ENCODE data around the gene AKAP9.

DNA sequence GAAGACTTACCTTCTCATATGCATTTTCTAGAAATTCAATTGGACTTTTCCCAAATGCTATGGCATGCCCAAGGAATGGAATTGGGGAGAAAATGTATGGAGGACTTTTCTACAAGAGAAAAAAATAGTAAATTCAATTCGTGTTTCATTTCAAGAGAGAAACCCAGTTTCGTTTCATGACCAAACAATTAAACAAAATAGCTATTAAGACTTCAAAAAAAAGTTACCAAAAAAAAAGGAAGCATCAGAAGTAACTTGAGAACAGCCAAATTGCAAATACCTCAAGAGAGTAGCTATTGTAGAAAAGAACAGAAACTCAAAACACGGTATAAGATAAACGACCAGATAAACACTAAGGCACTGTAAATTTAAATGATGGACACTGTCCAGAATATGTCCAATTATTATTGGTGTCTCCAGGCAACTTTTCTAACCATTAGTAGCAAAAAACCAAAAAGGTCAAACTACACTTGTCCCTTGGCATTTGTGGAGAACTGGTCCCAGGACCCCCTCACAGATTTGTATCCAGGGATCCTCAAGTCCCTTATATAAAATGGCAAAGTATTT, 191.2 kb downstream of the AKAP9 start:
- no peak for TF ChIP-seq POLR2A (IDR thresholded peaks at IDR 0.05)
- TF ChIP-seq, protein P1, sequence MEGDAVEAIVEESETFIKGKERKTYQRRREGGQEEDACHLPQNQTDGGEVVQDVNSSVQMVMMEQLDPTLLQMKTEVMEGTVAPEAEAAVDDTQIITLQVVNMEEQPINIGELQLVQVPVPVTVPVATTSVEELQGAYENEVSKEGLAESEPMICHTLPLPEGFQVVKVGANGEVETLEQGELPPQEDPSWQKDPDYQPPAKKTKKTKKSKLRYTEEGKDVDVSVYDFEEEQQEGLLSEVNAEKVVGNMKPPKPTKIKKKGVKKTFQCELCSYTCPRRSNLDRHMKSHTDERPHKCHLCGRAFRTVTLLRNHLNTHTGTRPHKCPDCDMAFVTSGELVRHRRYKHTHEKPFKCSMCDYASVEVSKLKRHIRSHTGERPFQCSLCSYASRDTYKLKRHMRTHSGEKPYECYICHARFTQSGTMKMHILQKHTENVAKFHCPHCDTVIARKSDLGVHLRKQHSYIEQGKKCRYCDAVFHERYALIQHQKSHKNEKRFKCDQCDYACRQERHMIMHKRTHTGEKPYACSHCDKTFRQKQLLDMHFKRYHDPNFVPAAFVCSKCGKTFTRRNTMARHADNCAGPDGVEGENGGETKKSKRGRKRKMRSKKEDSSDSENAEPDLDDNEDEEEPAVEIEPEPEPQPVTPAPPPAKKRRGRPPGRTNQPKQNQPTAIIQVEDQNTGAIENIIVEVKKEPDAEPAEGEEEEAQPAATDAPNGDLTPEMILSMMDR (IDR thresholded peaks at IDR 0.05), result no peak
